Ascending aorta (tissue), 2 donors: ENCODE data around the gene CYTH3. TPM values are rescaled to one million over a fixed set of nuclear protein-coding genes. Genes with fewer than 3 reads are reported as not detected.

Experiments
- DNase-seq, 2 donors: peaks; one replicate each; pipeline ENCODE4 v3.0.0-alpha.2; 2019; ENCODE audit warnings: low spot score in 2 of 2
- H3K27ac ChIP-seq, 2 donors: fragments of 200-600 bp; sonication (generic); one replicate each; pipeline ENCODE4 v1.5.1; 2016 to 2017; ENCODE audit warnings: mild to moderate bottlenecking in 1 of 2
- H3K27me3 ChIP-seq: fragments of 200-600 bp; sonication (generic); one replicate; pipeline ENCODE4 v1.5.1; 2017
- H3K36me3 ChIP-seq, 2 donors: fragments of 200-600 bp; sonication (generic); one replicate each; pipeline ENCODE4 v1.5.1; 2016
- H3K4me1 ChIP-seq, 2 donors: fragments of 200-600 bp; sonication (generic); one replicate each; pipeline ENCODE4 v1.5.1; 2016 to 2017; ENCODE audit warnings: mild to moderate bottlenecking in 1 of 2
- H3K4me3 ChIP-seq, 2 donors: fragments of 200-600 bp; sonication (generic); one replicate each; pipeline ENCODE4 v1.5.1; 2016 to 2017; ENCODE audit warnings: mild to moderate bottlenecking in 1 of 2
- H3K9me3 ChIP-seq, 2 donors: fragments of 200-600 bp; sonication (generic); one replicate each; pipeline ENCODE4 v1.5.1; 2016
- CTCF ChIP-seq, 3 experiments: fragments of 200-600 bp in 2 of 3; fragments of 450-650 bp in 1 of 3; sonication (generic) in 2 of 3; IDR thresholded peaks; one replicate each; pipeline ENCODE4 v1.5.1; 2016 to 2019; ENCODE audit warnings: antibody characterized with exemption in 3 of 3, mild to moderate bottlenecking in 1 of 3, moderate library complexity in 1 of 3
- intact Hi-C: fragments of 100-400 bp; cut with DNase I; formaldehyde crosslinking; loops from one replicate; pipeline ENCODE4 v1.15.1; 2023
- total RNA-seq: library from RNA; depleted of rRNA; stranded (reverse); fragments of >200 nt; gene quantifications from one replicate; pipeline ENCODE4 v1.1.0, GENCODE V29; 2016

The CYTH3 gene
- total RNA-seq, 1 donor from 2014 or later: 51.8 TPM

GRCh38 chr7:6127110-6127490 is 145.3 kb downstream of the CYTH3 start:
- intact Hi-C loops: no loop called here
- DNase-seq: no peak
- Histone ChIP-seq H3K27me3 (no peaks in the 10 kb centered on the region), H3K4me3 (no peak overlapping the region), H3K36me3 (peaks cover 17 to 50% of the 10 kb centered on the region in 2 donors), H3K4me1 (no peaks in the 10 kb centered on the region), H3K9me3 (no peaks in the 10 kb centered on the region), H3K27ac (no peak overlapping the region)
- no peak for TF ChIP-seq CTCF (IDR thresholded peaks at IDR 0.05)

- Histone ChIP-seq H3K4me3 (no peak overlapping the region), H3K36me3 (peaks cover 39 to 70% of the 10 kb centered on the region in 2 donors)
These were observed 148.6 kb downstream of the CYTH3 start for GRCh38 chr7:6123843-6124242.

GRCh38 chr7:6121141-6121540 is 151.3 kb downstream of the CYTH3 start:
- Histone ChIP-seq H3K27ac (no peak overlapping the region), H3K36me3 (peaks cover 35 to 74% of the 10 kb centered on the region in 2 donors), H3K9me3 (peaks cover 0 to 13% of the 10 kb centered on the region in 2 donors), H3K4me3 (no peak overlapping the region), H3K4me1 (no peaks in the 10 kb centered on the region), H3K27me3 (no peaks in the 10 kb centered on the region)
- intact Hi-C loops: no loop called here
- no peak for DNase-seq
- TF ChIP-seq CTCF (IDR thresholded peaks at IDR 0.05): no peak

More at GRCh38 chr7:6123843-6124242, 148.6 kb downstream of the CYTH3 start:
- no peak for TF ChIP-seq CTCF (IDR thresholded peaks at IDR 0.05)
- H3K4me1 ChIP-seq: no peaks in the 10 kb centered on the region
- no peak overlapping the region for H3K27ac ChIP-seq
- intact Hi-C loops: no loop called here
- no peaks in the 10 kb centered on the region for H3K27me3 ChIP-seq
- no peak for DNase-seq
- H3K9me3 ChIP-seq: peaks cover 0 to 13% of the 10 kb centered on the region in 2 donors

- H3K4me3 ChIP-seq: no peak overlapping the region
- peaks cover 0 to 13% of the 10 kb centered on the region in 2 donors for H3K9me3 ChIP-seq
- intact Hi-C loops: no loop called here
- TF ChIP-seq CTCF (IDR thresholded peaks at IDR 0.05): no peak
- H3K4me1 ChIP-seq: no peaks in the 10 kb centered on the region
- DNase-seq: no peak
- H3K27ac ChIP-seq: no peak overlapping the region
- H3K27me3 ChIP-seq: no peaks in the 10 kb centered on the region
- peaks cover 45 to 84% of the 10 kb centered on the region in 2 donors for H3K36me3 ChIP-seq
These were observed 154.9 kb downstream of the CYTH3 start for GRCh38 chr7:6117533-6117932.

- H3K27ac ChIP-seq: no peak overlapping the region
- H3K4me1 ChIP-seq: no peaks in the 10 kb centered on the region
- H3K36me3 ChIP-seq: peaks cover 37 to 81% of the 10 kb centered on the region in 2 donors
- no peak overlapping the region for H3K4me3 ChIP-seq
- no peak for DNase-seq
- intact Hi-C loops: no loop called here
- peaks cover 0 to 8% of the 10 kb centered on the region in 2 donors for H3K9me3 ChIP-seq
- no peak for TF ChIP-seq CTCF (IDR thresholded peaks at IDR 0.05)
- no peaks in the 10 kb centered on the region for H3K27me3 ChIP-seq
These were observed 156.2 kb downstream of the CYTH3 start for GRCh38 chr7:6116211-6116610.

Other genes with a start within 250 kb of the CYTH3 start
- gene ANKRD61, start 241.2 kb downstream of the CYTH3 start, total RNA-seq: not detected
- gene EIF2AK1, start 213.4 kb downstream of the CYTH3 start, total RNA-seq: 310 TPM
- gene USP42, start 167.7 kb downstream of the CYTH3 start, total RNA-seq: 1.5 TPM
- gene FAM220A, start 76.3 kb upstream of the CYTH3 start, total RNA-seq: 13.0 TPM
- 96.3 TPM for gene RAC1, start 101.9 kb upstream of the CYTH3 start, total RNA-seq
- 5.2 TPM for gene DAGLB, start 175.3 kb upstream of the CYTH3 start, total RNA-seq
- gene KDELR2, start 211.5 kb upstream of the CYTH3 start, total RNA-seq: 105 TPM